Natural killer cell (primary cell): ENCODE data around the gene FCHO1. TPM values are rescaled to one million over a fixed set of nuclear protein-coding genes. Genes with fewer than 3 reads are reported as not detected.

ENCODE experiments used
- ATAC-seq, 3 donors: fragments of 150-1000 bp in 2 of 3; fragments of 200-7000 bp in 1 of 3; cut with Tn5 transposase; 1 replicate in 1 of 3; 2 replicates in 2 of 3; pipeline ENCODE4 v1.10.0; 2021; ENCODE audit warnings: mild to moderate bottlenecking in 2 of 3, moderate library complexity in 2 of 3
- DNase-seq, 2 donors: peaks; one replicate each; pipeline versions ENCODE4 v3.0.0 to v3.0.0-alpha.2; 2013 to 2021; ENCODE audit warnings: mixed read lengths in 1 of 2
- H3K27ac ChIP-seq: one replicate; pipeline ENCODE4 v1.5.1; 2013; ENCODE audit warnings: mild to moderate bottlenecking, low read length
- H3K27me3 ChIP-seq: one replicate; pipeline ENCODE4 v1.6.1; 2013; ENCODE audit warnings: low read length; ENCODE audit not compliant: control insufficient read depth, insufficient read depth
- H3K36me3 ChIP-seq: one replicate; pipeline ENCODE4 v1.6.1; 2013; ENCODE audit warnings: low read length; ENCODE audit not compliant: control insufficient read depth, insufficient read depth
- H3K4me1 ChIP-seq: one replicate; pipeline ENCODE4 v1.6.1; 2013; ENCODE audit warnings: low read length; ENCODE audit not compliant: control insufficient read depth, insufficient read depth
- H3K4me3 ChIP-seq: one replicate; pipeline ENCODE4 v1.5.1; 2013; ENCODE audit warnings: low read length
- H3K9me3 ChIP-seq: one replicate; pipeline ENCODE4 v1.6.1; 2013; ENCODE audit warnings: low read length; ENCODE audit not compliant: control insufficient read depth, insufficient read depth
- H3K27ac Mint-ChIP-seq, 2 donors: one replicate each; pipeline ENCODE4 v1.8.0; 2022; ENCODE audit warnings: mild to moderate bottlenecking in 2 of 2, mixed read lengths in 2 of 2, moderate library complexity in 1 of 2
- H3K27me3 Mint-ChIP-seq, 2 donors: one replicate each; pipeline ENCODE4 v1.8.0; 2022; ENCODE audit warnings: low read depth in 2 of 2, mixed read lengths in 2 of 2
- H3K36me3 Mint-ChIP-seq: one replicate; pipeline ENCODE4 v1.8.0; 2022; ENCODE audit warnings: mixed read lengths
- H3K4me1 Mint-ChIP-seq, 2 donors: one replicate each; pipeline ENCODE4 v1.8.0; 2022; ENCODE audit warnings: mixed read lengths in 2 of 2
- H3K4me3 Mint-ChIP-seq: one replicate; pipeline ENCODE4 v1.8.0; 2022; ENCODE audit warnings: mild to moderate bottlenecking, moderate library complexity, mixed read lengths
- H3K9me3 Mint-ChIP-seq, 2 donors: one replicate each; pipeline ENCODE4 v1.8.0; 2022; ENCODE audit warnings: mixed read lengths in 2 of 2
- CTCF ChIP-seq: fragments of 200-600 bp; IDR thresholded peaks from one replicate; pipeline ENCODE4 v1.8.0; 2022; ENCODE audit warnings: antibody characterized with exemption
- WGBS: methylation state at CpG from one replicate; pipeline ENCODE4 v1.1.7; 2013; ENCODE audit warnings: missing lambda C conversion rate; ENCODE audit not compliant: insufficient coverage; 5-methylcytosine and 5-hydroxymethylcytosine counted together
- intact Hi-C: fragments of 100-400 bp; cut with micrococcal nuclease; formaldehyde crosslinking; loops from one replicate; pipeline ENCODE4 v1.14.2; 2022
- total RNA-seq, 4 donors: library from RNA; stranded (reverse); fragments of 120-200 nt in 1 of 4; gene quantifications; one replicate each; pipeline versions ENCODE4 v1.2.3 to v1.2.4, GENCODE V29; 2013 to 2022

The FCHO1 gene
- total RNA-seq, 3 donors from 2014 or later (not counting 1 experiment from before 2014, with no cell fraction given), result 56.1 to 67.7 (median 66.5) TPM

DNA sequence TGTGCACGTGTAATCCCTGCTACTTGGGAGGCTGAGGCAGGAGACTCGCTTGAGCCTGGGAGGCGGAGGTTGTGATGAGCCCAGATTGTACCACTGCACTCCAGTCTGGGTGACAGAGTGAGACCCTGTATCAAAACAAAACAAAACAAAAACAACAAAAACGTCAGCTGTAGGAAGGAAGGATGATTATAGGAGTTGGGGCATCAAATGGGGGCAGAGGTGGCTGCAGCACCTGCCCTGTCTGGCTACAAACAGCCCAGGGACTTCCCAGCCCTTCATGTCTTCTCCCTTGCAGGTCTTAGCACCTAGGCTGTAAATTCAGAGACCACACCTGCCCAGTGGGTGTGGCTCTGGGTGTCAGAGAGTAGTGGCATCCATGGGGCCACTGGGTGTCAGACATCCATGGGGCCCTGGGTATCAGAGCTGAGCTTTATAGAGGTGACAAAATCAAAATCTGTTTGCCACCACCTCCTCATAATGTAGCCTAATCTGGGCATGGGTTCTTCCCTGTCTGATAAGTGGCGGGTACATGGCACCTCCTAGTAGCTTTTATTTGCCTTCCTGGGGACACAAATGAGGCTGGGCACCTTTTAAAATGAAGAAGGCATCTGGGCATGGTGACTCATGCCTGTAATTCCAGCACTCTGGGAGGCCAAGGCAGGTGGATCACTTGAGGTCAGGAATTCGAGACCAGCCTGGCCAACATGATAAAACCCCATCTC, 38.9 kb downstream of the FCHO1 start:
- H3K4me1 Mint-ChIP-seq, result peaks cover 5 to 11% of the 10 kb centered on the region in 2 donors
- Histone ChIP-seq H3K4me3 (no peak overlapping the region), H3K36me3 (peaks cover 26% of the 10 kb centered on the region), H3K9me3 (no peaks in the 10 kb centered on the region), H3K27ac (no peak overlapping the region), H3K27me3 (peaks cover 12% of the 10 kb centered on the region), H3K4me1 (peaks cover 12% of the 10 kb centered on the region)
- H3K9me3 Mint-ChIP-seq, result no peaks in the 10 kb centered on the region
- H3K4me3 Mint-ChIP-seq, result no peak overlapping the region
- H3K27me3 Mint-ChIP-seq, result peaks cover 13 to 17% of the 10 kb centered on the region in 2 donors
- no peak overlapping the region for H3K27ac Mint-ChIP-seq
- 97% methylated on average over 4 of the region's 6 CpGs for WGBS
- DNase-seq (peak in 1 of 2 donors; percentile 54), ATAC-seq (peak in 2 of 3 donors; percentile 35 to 48)
- intact Hi-C loops, result no loop called here
- TF ChIP-seq CTCF, result no peak
- no peaks in the 10 kb centered on the region for H3K36me3 Mint-ChIP-seq

GRCh38 chr19:17794412-17794730, 43.1 kb downstream of the FCHO1 start:
- H3K9me3 Mint-ChIP-seq, result no peaks in the 10 kb centered on the region
- ATAC-seq (no peak), DNase-seq (no peak)
- no peak overlapping the region for H3K4me3 Mint-ChIP-seq
- Histone ChIP-seq H3K36me3 (no peaks in the 10 kb centered on the region), H3K27me3 (peaks cover 22% of the 10 kb centered on the region), H3K4me3 (no peak overlapping the region), H3K27ac (no peak overlapping the region), H3K4me1 (peaks cover 26% of the 10 kb centered on the region), H3K9me3 (no peaks in the 10 kb centered on the region)
- TF ChIP-seq CTCF, result no peak
- peaks cover 5 to 11% of the 10 kb centered on the region in 2 donors for H3K4me1 Mint-ChIP-seq
- H3K27ac Mint-ChIP-seq, result no peak overlapping the region
- WGBS, result 68% methylated on average over 9 of the region's 9 CpGs
- intact Hi-C loops, result no loop called here
- no peaks in the 10 kb centered on the region for H3K36me3 Mint-ChIP-seq
- H3K27me3 Mint-ChIP-seq, result peaks cover 13 to 23% of the 10 kb centered on the region in 2 donors

- Mint-ChIP-seq H3K4me1 (peaks cover 5 to 11% of the 10 kb centered on the region in 2 donors), H3K4me3 (peak within 1 kb of the TSS; percentile 31), H3K36me3 (no peaks in the 10 kb centered on the region), H3K9me3 (no peaks in the 10 kb centered on the region), H3K27me3 (peaks cover 13 to 23% of the 10 kb centered on the region in 2 donors), H3K27ac (no peak within 1 kb of the TSS)
- WGBS, result 7% methylated on average over 50 of the region's 50 CpGs
- intact Hi-C loops, result no loop called here
- Histone ChIP-seq H3K9me3 (no peaks in the 10 kb centered on the region), H3K4me3 (no peak within 1 kb of the TSS), H3K27me3 (peaks cover 22% of the 10 kb centered on the region), H3K27ac (no peak within 1 kb of the TSS), H3K36me3 (no peaks in the 10 kb centered on the region), H3K4me1 (peaks cover 26% of the 10 kb centered on the region)
- ATAC-seq, result no peak
- DNase-seq, result peak in 1 of 2 donors; percentile 49
- no peak for TF ChIP-seq CTCF
Measured at GRCh38 chr19:17794731-17795494, 43.6 kb downstream of the FCHO1 start, which contains the start of gene B3GNT3. B3GNT3 (plus strand) TSS chr19:17795138; CDS start chr19:17807808, 12,670 bp downstream.
